ENCODE results near the gene CARF. TPM values are rescaled to one million over a fixed set of nuclear protein-coding genes. Genes with fewer than 3 reads are reported as not detected.
"Not testable (repeated sequence)": the region's sequence is repeated elsewhere in the genome, so short reads cannot be mapped to it uniquely, and the experiment has no call there.

Gene CARF
- total RNA-seq, 1 donor from 2014 or later: 16.8 TPM

DNA sequence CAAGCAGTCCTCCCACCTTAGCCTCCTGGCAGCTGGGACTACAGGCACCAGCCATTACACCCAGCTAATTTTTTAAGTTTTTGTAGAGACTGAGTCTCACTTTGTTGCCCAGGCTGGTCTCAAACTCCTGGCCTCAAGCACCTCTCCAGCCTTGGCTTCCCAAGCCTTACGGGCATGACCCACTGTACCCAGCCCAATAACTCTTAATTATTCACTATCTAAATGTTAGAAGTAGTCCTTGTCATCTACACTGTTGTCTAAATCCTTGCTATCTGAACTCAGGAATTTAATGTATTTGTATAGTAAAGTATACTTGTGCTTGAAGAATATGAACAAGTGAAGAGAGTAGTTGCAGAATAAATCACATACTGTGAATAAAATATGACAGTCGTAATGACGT is 64.7 kb downstream of the CARF start:
- no peak for TF ChIP-seq CTCF (IDR thresholded peaks at IDR 0.05; ENCODE audit: unreplicated experiment)
- H3K4me3 Mint-ChIP-seq: no peak overlapping the region
- no peak for DNase-seq (ENCODE audit: low spot score in 2 of 2, unreplicated experiment in 2 of 2)
- H3K27ac Mint-ChIP-seq: no peak overlapping the region
- H3K9me3 Mint-ChIP-seq: peaks cover 6% of the 10 kb centered on the region
- no peaks in the 10 kb centered on the region for H3K27me3 Mint-ChIP-seq (ENCODE audit: low read depth)
- H3K4me1 Mint-ChIP-seq: no peaks in the 10 kb centered on the region
- peaks cover 46% of the 10 kb centered on the region for H3K36me3 Mint-ChIP-seq

- H3K4me1 Mint-ChIP-seq: no peaks in the 10 kb centered on the region
- peaks cover 6% of the 10 kb centered on the region for H3K9me3 Mint-ChIP-seq
- H3K36me3 Mint-ChIP-seq: peaks cover 43% of the 10 kb centered on the region
- no peak for TF ChIP-seq CTCF (IDR thresholded peaks at IDR 0.05; ENCODE audit: unreplicated experiment)
- H3K27me3 Mint-ChIP-seq (ENCODE audit: low read depth): no peaks in the 10 kb centered on the region
- no peak for DNase-seq (ENCODE audit: low spot score in 2 of 2, unreplicated experiment in 2 of 2)
- no peak overlapping the region for H3K4me3 Mint-ChIP-seq
- H3K27ac Mint-ChIP-seq: no peak overlapping the region
Observed at GRCh38 chr2:202982779-202983491, 70.9 kb downstream of the CARF start.

- no peak for TF ChIP-seq CTCF (IDR thresholded peaks at IDR 0.05; ENCODE audit: unreplicated experiment)
- Mint-ChIP-seq H3K9me3 (no peaks in the 10 kb centered on the region), H3K4me1 (peaks cover 2% of the 10 kb centered on the region), H3K36me3 (no peaks in the 10 kb centered on the region), H3K27me3 (ENCODE audit: low read depth) (no peaks in the 10 kb centered on the region), H3K27ac (no peak overlapping the region), H3K4me3 (no peak overlapping the region)
- DNase-seq (ENCODE audit: low spot score in 2 of 2, unreplicated experiment in 2 of 2): no peak
Observed at GRCh38 chr2:202989749-202990148, 77.7 kb downstream of the CARF start.

GRCh38 chr2:202990501-202990900 is 78.4 kb downstream of the CARF start:
- H3K4me3 Mint-ChIP-seq: no peak overlapping the region
- no peak for TF ChIP-seq CTCF (IDR thresholded peaks at IDR 0.05; ENCODE audit: unreplicated experiment)
- H3K36me3 Mint-ChIP-seq: no peaks in the 10 kb centered on the region
- no peak for DNase-seq (ENCODE audit: low spot score in 2 of 2, unreplicated experiment in 2 of 2)
- H3K27ac Mint-ChIP-seq: no peak overlapping the region
- peaks cover 2% of the 10 kb centered on the region for H3K4me1 Mint-ChIP-seq
- no peaks in the 10 kb centered on the region for H3K27me3 Mint-ChIP-seq (ENCODE audit: low read depth)
- peaks cover 6% of the 10 kb centered on the region for H3K9me3 Mint-ChIP-seq

DNA sequence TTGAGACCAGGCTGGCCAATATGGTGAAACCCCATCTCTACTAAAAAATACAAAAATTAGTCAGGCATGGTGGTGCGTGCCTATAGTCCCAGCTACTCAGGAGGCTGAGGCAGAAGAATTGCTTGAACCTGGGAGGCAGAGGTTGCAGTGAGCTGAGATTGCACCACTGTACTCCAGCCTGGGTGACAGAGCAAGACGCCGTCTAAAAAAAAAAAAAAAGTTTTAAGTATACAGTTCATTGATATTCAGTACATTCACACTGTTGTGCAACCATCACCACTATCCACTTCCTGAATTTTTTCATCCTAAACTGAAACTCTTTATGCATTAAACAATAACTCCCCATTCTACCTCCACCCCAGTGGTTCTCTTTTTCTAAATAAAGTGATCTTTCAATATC is 85.0 kb downstream of the CARF start:
- not testable (repeated sequence) for DNase-seq (ENCODE audit: low spot score in 2 of 2, unreplicated experiment in 2 of 2)

DNA sequence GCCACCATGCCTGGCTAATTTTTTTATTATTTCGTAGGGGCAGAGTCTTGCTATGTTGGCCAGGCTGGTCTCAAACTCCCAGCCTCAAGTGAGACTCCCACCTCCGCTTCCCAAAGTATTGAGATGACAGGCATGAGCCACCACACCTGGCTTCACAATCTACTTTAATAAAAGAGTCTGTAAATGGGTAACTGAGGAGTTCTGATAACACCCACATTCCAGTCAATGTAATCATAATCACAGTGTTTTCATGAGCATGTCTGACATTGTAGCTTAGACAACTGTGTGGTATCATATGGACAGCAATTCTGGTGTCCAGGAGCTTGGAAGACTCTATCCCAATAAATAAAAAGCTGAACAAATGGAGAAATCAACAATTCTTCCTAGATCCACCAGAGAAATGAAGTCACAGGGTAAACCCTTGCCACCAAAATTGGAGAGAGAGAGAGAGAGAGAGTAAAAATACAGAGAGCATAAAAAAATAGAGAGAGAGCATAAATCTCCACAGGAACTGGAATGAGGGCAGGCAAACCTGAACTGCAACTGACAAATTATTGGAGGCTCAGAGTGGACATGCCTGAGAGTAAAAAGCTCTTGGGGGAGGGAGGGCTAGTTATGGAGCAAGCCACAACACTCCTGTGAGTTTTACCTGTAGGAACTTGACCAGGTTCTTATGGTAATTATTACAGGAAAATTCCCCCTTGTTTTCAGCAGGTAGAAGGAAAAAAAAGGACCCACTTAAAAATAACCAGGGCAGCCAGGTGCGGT is 90.2 kb downstream of the CARF start:
- Mint-ChIP-seq H3K9me3 (no peaks in the 10 kb centered on the region), H3K27ac (peak overlapping the region; percentile 86), H3K4me3 (no peak overlapping the region), H3K27me3 (ENCODE audit: low read depth) (no peaks in the 10 kb centered on the region), H3K36me3 (no peaks in the 10 kb centered on the region), H3K4me1 (peaks cover 11% of the 10 kb centered on the region)
- TF ChIP-seq CTCF (IDR thresholded peaks at IDR 0.05; ENCODE audit: unreplicated experiment): no peak
- no peak for DNase-seq (ENCODE audit: low spot score in 2 of 2, unreplicated experiment in 2 of 2)

More for the DNA sequence above, 85.0 kb downstream of the CARF start:
- not testable (repeated sequence) for H3K27me3 Mint-ChIP-seq (ENCODE audit: low read depth); H3K36me3 Mint-ChIP-seq; H3K27ac Mint-ChIP-seq; H3K4me1 Mint-ChIP-seq; H3K4me3 Mint-ChIP-seq; H3K9me3 Mint-ChIP-seq
